Activated CD4-positive, alpha-beta T cell treated with anti-CD3 and anti-CD28 coated beads, Interleukin-2, amount 50 U/mL, for 16 hours (primary cell): ENCODE results near the gene GNAZ.

Experiments
- DNase-seq: peaks from one replicate; pipeline ENCODE4 v3.0.0-alpha.2; 2020

The GNAZ gene

DNA sequence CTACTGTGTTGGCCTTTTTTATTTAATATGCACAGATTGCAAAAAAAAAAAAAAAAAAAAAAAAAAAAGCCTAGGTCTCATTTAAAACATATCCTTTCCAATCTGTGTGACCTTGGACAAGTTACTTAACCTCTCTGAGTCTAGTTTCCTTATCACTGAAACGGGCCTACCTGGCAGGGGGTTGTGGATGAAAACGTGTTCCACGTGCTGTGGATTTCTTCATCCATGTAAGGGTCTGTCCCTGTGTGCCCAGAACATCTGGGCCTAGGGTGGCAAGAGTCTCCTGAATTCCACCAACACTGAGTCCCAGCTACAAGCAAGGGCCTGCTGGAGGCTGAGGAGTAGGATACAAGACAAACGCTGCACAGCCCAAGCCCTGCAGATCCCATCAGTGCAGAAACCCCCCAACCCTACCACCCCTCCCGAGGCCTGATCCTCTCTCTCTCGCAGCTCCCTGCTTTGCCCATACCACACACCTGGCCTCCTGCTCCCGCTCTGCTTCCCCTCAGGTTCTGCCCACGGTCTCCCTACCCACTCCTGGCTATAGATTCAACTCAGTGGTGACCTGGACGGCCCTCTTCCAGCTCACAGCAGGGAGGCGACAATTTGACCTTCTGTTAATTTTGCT, 4.7 kb upstream of the GNAZ start:
- DNase-seq = no peak

DNA sequence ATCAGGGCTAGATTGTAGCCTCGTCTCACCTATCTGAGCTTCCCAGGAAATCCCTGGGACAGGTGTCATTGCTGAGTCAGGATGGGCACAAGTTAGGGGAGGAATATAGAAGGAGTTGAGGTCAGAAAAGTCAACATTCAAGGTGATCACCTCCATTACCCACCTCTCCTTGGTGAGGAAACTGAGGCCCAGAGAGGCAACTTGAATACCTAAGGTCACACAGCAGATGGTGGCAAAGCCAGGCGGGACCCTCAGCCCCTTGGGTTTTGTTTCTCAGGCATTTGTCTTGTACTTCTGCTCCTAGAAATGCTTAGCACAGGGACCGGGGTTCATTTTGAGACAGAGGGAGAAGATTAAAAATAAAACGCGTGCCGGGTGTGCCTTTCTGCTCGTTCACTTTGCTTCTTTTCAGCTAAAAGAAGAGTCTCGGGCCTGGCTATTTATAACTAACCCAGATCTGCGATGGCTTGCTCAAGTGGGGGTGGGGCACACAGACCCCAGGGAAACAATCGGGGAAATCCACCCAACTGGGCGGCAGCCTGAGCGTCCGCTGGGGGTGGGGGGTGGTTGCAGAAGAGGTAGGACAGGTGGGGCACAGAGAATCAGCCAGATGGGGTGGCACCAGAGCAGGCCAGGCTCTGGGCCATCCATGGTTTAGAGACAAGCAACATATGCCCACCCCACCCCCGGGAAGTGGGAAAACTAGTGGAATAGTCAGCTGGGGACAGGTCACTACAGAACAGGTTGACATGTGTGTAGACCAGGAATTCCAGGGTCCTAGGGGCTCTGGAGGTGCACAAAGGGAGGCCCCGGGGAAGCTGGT, 3.9 kb upstream of the GNAZ start:
- DNase-seq = no peak

DNA sequence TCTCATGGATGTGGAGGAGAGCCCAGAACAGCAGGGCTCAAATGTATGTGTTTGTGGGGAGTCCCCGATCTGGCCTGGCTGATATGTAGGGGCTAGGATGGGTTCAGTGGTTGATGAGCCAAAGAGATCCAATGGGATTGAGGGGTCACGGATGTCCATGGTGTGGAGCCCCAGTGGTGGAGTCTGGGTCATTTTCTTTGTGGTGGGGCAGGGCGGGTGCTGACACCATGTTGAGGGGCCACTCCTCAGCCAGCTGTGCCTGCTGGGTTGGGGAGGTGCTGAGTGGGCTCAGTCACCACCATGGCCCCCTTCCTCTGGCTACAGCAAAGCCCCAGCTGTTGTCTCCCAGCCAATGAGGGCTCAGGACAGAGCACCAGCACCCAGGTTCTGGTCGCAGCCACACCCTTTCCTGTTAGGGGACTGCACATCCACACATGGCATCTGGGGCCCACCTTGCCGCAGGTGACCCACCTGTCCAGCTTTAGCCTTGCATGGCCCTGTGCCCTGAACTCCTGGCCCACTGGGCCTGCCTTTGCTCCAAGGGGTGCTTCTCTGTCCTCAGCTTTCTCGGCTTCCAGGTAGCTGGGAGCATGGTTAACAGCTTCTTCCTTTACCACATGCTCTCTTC, 3.2 kb upstream of the GNAZ start:
- DNase-seq = no peak

DNA sequence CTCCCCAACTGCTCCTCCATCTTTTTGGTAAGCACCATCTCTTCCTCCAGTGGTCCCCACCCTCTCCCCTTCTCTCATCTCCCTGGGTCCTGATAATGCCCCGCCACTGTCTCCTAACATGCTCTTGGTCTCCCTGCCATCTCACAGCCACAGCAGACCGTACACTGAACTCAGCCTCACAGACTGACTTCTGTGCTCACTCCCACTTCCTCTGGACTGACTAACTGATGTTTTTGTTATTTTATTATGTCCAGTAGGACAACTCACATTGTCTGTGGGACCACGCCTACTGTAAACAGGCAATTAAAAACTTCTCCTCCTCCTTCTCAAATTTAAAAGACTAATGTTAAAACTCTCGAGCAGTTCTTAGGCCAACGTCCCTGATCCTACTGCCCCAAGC, 2.6 kb upstream of the GNAZ start:
- DNase-seq = no peak

DNA sequence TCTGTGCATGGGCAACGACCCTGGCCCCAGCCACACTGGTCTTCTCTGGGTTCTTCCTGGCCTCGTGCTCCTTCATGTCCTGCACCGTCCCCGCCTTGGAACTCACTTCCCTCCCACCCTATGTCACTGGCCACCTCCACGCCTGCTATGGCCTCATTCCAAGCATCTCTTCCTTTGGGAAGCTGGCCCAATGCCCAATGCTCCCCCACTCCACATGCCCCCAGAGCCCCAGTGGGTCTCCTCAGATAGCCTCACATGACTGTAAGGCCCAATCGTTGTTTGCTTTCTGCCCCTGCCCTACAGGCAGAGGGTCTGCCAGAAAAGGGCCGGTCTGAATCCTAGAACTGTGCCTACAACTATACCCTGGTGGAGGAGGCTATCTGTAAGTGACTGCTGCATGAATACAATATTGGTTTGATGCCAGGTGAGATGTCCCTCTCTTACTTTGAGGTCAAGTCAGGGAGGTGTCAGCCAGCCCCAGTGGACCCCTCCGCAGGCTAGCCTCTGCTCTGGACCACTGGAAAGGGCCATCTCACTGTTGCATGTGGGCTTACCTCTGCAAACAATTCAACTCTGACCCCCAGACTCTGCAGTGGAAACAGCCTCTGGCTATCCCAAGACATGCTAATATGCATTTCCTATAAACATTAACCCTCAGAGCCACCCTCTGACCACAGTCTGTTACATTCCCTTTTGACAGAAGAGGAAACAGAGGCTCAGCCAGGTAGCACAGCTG, 2.1 kb upstream of the GNAZ start:
- no peak for DNase-seq

DNA sequence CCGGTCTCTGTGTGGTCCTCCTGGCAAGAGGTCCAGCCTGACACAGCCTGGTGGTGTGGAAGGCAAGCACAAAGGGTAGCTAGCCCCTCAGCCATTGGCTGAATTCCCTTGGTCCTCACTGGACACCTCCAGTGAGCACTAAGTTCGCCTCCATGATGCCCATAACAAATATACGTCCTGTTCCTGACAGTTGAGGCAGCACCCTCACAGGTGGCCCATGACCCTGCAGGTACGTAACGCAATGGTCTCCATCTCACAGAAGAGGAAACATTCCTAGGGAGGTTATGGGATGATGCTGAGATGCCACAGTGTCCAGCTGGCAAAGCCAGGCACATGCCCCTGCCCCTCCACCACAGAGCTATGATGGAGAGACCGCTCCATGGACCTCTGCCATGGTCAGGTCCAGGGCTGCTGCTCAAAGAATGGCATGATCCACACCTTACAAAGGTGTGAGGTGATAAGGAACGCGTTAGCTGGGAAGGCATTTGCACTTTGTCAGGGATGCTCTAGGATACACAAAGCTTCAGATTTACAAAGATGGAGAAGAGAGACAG, 1.4 kb upstream of the GNAZ start:
- no peak for DNase-seq

DNA sequence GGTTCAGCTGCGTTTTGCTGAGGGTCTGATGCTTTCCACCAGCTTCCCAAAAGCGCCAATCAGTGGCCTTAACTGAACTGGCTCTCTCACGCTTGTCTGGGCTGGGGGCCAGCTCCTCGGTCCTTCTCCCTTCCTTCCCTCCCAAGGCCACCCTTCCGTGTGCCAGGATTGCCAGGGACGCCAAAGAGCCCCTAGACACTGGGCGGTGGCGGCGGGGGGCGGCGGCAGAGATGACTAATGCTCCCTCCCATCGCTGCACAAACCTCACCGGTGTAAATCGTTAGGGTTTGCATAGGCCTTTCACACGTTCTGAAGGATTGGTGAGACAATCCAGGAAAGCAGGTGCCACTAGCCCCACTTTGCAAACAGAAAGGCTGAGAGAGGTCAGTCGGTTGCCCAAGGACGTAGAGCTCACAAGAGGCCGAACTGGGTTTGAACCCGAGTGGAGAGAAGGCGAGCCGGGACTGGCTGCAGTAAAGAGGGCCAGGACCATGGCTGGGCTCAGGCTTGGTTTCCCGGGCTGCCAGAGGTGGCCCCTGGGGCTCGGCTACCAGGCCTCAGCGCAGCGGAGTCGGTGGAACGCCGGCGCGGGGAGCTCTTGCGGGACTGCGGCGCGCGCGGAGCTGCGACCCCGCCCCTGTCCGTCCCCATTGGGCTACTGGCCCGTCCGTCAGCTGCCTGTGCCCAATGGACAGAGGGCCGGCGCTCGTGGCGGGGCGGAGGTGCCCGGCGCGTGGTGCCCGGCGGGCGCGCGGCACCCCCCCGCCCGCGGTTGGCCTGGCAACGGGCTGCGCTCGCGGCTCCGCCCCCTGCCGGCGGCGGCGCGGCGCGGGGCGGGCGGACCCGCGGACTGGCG, 589 bp upstream of the GNAZ start:
- DNase-seq = peak; percentile 83

DNA sequence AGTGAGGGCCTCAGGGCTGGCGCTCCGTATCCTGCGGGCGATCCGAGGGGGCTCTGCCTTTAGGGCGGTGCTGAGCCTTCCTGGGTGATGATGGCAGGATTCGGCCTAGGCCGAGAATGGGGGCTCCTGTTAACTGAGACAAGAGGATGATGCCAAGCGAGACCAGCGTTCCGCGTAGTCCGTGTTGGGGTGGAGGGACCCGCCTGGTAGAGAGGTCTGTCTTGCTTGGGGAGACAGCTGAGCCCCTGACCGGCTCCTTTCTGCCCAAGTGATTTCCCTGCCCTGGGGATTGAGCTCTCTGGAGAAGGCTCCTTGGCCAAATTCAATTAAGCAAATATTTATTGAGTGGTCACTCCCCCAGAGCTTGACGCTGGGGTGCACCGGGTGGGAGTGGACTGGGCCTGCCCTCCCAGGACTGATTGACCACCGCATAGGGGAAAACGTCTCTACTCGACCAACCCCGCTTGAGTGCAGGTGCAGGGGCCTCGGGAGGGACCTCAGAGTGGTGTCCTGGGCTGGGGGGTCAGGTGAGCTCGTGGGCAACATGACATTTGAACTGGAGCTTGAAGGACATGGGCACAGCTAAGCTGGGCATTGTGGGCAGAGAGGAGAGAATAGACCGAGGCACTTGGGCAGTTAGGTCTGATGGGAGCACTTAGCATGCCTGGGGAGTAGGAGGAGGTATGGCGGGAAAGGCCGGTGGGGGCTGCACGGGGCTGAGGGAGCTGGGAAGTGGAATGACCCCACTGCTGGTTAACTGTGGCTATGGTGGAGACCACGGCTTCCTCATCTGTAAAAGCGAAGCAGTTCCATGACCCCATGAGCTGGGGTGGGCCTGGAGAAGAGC, 1.1 kb downstream of the GNAZ start:
- no peak for DNase-seq

DNA sequence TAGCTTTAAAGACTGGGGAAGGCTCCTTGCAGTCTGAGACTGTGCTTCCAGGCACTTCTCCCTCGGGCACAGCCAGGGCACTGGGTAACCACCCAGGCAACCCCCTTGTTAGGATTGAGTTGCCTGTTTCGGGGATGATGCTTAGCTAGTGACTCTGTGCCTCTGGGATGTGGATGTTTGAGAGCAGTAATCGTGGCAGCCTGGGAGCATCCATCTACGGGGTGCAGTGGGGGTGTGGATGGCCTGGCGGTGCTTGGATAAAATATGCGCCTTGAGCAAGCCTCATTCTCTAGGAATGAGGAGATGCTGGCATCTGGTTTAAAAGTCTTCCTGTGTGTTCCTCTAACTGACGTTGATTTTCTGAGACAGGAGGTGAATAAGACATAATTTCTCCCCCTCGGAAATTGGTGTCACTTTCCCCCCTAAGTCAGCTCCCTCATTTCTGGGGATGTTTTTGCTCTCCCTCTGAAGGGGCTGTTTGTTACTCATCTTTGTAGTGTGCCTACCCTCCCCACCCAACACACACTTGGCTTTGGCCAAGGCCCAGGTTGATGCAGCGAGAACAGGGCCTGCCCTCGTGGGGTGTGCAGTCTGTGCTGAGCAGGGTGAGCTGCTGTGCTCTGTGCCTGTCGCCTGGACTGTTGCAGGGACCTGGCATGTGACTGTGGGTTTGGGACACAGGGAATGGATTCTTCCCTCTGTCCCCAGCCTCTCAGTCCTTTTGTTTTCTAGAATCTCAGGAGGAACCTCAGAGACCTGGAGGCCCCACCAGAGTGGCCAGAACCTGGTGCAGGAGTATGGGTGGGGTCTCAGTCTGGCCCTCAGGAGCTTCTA, 2.0 kb downstream of the GNAZ start:
- no peak for DNase-seq

DNA sequence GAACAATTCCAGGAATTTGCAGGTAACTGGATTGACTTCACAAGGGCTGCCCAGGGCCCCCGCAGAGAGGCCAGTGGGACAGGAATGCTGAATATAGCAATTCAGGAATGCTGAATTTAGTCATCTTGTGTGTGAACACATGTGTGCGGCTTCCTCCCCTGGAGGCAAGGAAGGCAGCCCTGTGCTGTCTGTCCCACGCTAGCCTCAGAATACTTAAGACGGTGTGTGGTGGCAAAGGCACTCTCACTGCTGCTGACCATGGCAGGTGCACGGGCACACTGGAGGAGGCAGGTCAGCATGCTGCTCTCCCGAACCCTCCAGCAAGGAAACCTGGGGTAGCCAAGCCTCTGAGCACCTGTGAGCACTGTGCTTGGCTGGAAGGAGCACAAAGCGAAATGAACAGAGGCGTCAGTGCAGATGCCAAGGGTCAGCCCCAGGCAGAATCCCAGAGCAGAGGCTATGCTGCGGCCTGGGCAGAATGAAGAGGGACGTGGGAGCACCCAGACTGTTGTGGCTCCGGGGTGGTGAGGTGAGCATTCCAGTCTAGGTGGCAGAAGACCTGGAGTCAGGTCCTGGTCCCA, 2.7 kb downstream of the GNAZ start:
- no peak for DNase-seq

DNA sequence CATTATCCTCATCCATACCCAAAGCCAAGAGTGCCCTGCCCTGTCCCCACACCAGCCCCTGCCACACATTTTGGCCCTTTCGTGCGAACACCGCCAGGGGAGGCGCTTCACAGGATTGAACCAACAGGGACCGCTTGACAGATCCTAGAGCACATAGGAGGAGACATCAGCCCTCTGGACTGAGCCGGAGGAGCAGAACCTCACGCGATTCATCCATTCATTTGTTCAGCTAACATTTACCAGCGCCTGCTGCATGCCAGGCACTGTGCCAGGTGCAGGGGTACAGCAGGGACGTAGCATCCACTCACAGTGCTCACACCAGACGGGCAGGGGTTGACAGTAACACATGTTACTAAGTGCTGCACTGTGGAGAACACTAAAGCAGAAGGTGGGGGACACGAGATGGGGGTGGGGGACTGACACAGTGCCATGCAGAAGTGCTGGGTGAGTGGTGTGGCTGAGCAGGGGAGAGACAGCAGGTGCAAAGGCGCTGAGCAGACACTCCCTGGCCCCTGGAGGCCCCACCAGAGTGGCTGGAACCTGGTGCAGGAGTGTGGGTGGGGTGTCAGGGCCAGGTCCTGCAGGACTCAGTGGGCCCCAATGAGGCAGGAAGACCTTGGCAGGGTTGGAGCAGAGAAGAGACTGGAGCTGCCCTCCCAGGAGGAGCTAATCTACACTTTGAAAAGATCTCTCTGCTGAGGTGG, 3.4 kb downstream of the GNAZ start:
- DNase-seq = no peak

DNA sequence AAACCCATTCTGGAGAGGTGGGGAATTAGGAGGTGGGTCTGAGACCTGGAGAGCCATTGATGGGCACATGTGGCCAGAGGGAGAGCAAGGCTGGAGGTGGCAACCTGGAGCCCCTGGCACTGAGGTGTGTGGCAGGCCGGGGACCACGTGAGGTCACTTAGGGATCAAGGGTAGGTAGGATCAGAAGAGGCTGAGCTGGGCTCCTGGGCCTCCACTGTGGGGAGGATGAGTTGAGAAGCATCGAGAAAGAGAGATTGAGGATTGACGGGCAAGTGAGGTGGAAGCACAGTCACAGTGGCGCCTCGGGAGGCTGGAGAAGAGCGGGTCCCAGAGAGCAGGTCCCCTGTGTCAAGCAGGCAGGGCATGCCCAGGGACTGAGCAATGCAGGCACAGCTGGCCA, 4.1 kb downstream of the GNAZ start:
- DNase-seq = no peak

DNA sequence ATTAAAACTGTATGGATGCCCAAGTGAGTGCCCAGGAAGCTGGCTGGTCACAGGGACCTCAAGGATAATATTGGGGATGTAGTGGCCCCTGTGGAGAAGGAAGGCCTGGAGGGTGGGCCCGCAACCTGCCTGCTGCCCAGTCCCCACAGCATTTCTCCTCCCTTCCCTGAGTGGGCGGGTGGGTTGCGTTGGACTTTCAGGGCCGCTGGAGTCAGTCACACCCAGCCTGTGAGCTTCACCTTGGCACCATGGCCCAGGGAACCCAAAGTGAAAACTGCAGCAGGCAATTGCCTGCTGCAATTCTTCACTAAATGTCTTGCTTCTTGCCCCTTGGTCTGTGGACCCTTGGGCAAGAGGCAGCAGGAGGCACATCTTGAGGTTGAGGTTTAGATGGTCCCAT, 4.7 kb downstream of the GNAZ start:
- no peak for DNase-seq

DNA sequence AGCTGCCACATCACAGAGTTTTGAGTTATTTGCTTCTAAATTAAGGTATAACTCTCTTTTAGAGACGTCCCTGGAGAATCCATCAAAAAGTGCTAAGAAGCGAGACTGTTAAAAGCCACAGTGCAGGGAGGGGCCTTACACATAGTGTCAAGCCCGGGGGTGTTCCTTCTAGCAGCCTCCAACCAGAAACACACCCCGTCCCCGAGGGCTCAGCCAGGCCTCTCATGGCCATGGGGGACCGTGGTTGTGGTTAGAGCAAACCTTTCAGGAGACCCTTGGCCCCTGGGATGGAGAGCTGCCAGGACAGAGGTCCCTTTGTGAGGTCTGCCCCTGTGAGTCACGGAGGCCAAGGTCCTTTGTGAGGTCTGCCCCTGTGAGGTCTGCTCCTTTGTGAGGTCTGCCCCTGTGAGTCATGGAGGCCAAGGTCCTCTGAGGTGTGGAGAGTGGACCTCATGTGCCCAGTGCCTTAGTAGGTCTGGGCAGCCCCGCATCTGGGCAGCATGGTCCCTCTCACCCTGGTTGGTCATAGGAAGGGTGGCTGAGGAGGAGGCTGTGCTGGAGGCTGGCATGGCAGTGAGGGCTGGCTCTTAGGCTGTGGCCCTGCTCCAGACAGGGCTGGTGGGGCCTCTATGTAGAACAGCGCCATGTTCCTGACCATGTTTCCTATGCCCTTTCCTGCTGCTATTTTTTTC, 5.4 kb downstream of the GNAZ start:
- no peak for DNase-seq

DNA sequence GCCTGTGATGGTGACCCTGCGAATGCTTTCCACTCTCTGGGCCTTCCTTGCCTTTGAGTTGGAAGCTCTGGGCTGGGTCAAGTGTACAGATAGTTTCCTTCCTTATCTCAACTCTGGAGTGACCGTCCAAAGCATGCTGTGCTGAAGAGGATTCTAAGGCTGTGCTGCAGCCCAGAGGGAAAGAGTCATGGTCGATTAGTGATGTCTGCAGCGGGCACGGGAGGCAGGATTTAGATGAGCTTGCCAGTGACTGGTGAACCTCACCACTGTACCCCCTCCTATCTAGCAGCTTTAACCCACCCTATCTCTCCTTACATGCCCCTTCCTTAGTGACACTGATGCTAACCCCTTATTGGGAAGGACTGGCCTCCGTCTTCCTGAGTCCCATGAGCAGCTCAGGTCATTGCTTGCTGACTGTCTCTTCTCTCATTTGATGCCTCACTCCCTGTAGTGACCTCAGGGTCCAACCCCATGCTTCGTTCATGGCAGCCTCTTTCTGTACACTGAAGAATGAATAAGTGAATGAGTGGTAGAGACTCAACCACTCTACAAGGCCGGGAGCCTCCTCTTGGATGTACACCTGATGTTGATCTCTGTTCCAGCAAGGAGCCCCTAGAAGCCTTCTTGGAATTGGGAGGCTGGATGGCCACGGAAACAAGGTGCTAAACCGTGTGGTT, 6.7 kb downstream of the GNAZ start:
- DNase-seq = no peak

DNA sequence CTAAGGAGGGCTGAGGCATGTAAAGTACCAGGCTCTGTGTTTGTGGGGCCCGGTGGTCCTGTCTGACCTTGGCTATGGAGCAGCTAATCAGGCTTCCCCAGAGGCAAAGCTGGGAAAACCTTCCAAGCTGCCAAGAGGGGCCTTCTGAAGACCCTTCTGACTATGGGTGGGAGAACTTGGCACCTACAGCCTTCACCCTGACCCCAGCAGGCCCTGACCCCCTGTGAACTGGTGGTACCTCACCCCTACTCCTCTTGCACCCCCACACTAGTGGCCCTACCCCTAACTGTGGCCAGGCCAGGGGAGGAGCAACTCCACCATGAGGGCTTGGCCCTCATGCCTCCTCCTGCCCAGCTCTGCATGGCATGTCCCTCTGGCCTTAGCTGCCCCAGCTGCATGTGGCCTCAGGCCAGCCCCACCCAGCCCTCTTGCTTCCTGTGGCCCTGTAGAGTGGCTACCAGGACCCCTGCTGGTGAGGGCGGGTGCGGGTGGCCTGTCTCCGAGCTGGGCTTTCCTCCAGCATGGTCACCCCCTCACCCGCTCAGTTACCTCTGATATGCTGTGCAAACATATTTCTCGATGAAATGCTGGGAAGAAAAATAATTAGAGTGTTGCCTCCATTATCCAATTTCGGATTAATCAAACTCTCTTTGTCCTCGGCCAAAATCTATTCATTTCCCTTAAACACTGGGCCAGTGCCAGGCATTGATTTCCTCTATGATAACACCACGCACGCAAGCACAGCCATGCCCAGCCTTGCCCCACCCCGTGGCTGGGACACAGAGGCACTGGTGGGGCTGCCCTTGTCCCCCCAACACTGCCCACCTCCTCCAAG, 7.5 kb downstream of the GNAZ start:
- DNase-seq = no peak

DNA sequence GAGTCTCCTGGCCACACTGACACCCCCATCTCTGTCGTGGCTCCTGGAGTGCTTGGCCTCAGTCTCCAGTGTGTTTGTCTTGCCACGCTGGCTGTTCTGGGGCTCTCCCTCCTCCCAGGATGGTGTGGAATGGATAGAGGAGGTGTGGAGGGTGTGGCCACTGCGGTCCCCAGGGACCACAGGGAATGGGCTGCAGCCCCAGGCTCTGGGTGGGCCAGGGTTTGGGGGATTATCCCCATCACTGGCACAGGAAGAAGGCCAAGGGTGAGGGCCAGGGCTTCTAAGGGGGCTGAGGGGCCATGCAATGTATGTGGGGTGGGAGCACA, 8.1 kb downstream of the GNAZ start:
- DNase-seq = no peak
